GM12878 (cell line): Measurements from ENCODE around the gene FAS. TPM values are rescaled to one million over a fixed set of nuclear protein-coding genes. Genes with fewer than 3 reads are reported as not detected.

Source experiments
- ATAC-seq: fragments of 200-7000 bp; cut with Tn5 transposase; 3 replicates; pipeline ENCODE4 v1.9.1; 2020; ENCODE audit warnings: mild to moderate bottlenecking, moderate library complexity
- BruUV-seq: library from RNA; stranded (reverse); fragments of 400-500 nt; replicated peaks from 2 replicates; lab custom pipeline; 2021; lab: Mats Ljungman, UMichigan
- CTCF ChIA-PET: fragments of 300-600 bp; sonication (Branson Sonifier 250); formaldehyde crosslinking; extraction: SDS; loops from one replicate; lab custom pipeline; 2021; ENCODE audit warnings: inconsistent platforms; lab: Yijun Ruan, JAX
- POLR2A ChIA-PET: fragments of 350-600 bp; formaldehyde crosslinking; extraction: SDS; loops from one replicate; lab custom pipeline; 2021; ENCODE audit warnings: inconsistent platforms; lab: Charles Lee
- RAD21 ChIA-PET: fragments of 300-600 bp; sonication (Branson Sonifier 250); formaldehyde crosslinking; loops from one replicate; lab custom pipeline; 2023; ENCODE audit warnings: antibody characterized with exemption; ENCODE audit not compliant: unreplicated experiment; lab: Charles Lee
- SMC1A ChIA-PET: fragments of 300-600 bp; sonication (Branson Sonifier 250); formaldehyde crosslinking; loops from one replicate; lab custom pipeline; 2023; ENCODE audit not compliant: unreplicated experiment, uncharacterized antibody; lab: Charles Lee
- DNase-seq: peaks from one replicate; pipeline ENCODE4 v3.0.0-alpha.2; 2011; ENCODE audit warnings: low read depth, low spot score
- FAIRE-seq: peaks from 3 replicates; lab custom pipeline; 2011; peaks lifted over from hg19 to GRCh38; lab: Jason Lieb, UNC
- H2AFZ ChIP-seq: 2 replicates; pipeline ENCODE4 v1.6.0; 2011; ENCODE audit warnings: low read depth, low read length, control low read depth; ENCODE audit not compliant: control insufficient read depth
- H3K27ac ChIP-seq: 2 replicates; pipeline ENCODE4 v1.5.1; 2011; ENCODE audit warnings: control low read depth; ENCODE audit not compliant: control insufficient read depth, insufficient read depth
- H3K27me3 ChIP-seq, 2 experiments: replicated peaks in 1 of 2; 2 replicates each; pipeline versions ENCODE4 v1.6.0 to v1.6.1; 2011; ENCODE audit warnings: low read length in 1 of 2; ENCODE audit not compliant: control insufficient read depth in 2 of 2, insufficient read depth in 2 of 2
- H3K36me3 ChIP-seq, 2 experiments: 2 replicates each; pipeline ENCODE4 v1.5.1; 2011; ENCODE audit warnings: low read length in 1 of 2; ENCODE audit not compliant: control insufficient read depth in 2 of 2, insufficient read depth in 2 of 2
- H3K4me1 ChIP-seq: 2 replicates; pipeline ENCODE4 v1.6.1; 2011; ENCODE audit warnings: mild to moderate bottlenecking, low read length, moderate library complexity, mixed read lengths; ENCODE audit not compliant: control insufficient read depth, insufficient read depth
- H3K4me2 ChIP-seq: 2 replicates; pipeline ENCODE4 v1.6.0; 2011; ENCODE audit warnings: control low read depth; ENCODE audit not compliant: control insufficient read depth, insufficient read depth
- H3K4me3 ChIP-seq: fragments of 200-600 bp; sonication (generic); 2 replicates; pipeline ENCODE4 v1.5.1; 2016
- H3K79me2 ChIP-seq: 2 replicates; pipeline ENCODE4 v1.6.0; 2011; ENCODE audit warnings: low read length; ENCODE audit not compliant: control insufficient read depth, insufficient read depth
- H3K9ac ChIP-seq: 2 replicates; pipeline ENCODE4 v1.8.0; 2011; ENCODE audit warnings: low read length, control low read depth, mixed read lengths; ENCODE audit not compliant: control insufficient read depth, insufficient read depth
- H3K9me3 ChIP-seq: replicated peaks from 3 replicates; pipeline ENCODE4 v1.5.1; 2011; ENCODE audit warnings: mild to moderate bottlenecking, low read length; ENCODE audit not compliant: control insufficient read depth, insufficient read depth
- H4K20me1 ChIP-seq: 2 replicates; pipeline ENCODE4 v1.6.0; 2011; ENCODE audit not compliant: control insufficient read depth, insufficient read depth
- ATF7 ChIP-seq: fragments of 450-650 bp; IDR thresholded peaks from 2 replicates; pipeline ENCODE4 v1.6.1; 2016; ENCODE audit warnings: low read depth, mild to moderate bottlenecking
- BCLAF1 ChIP-seq: fragments of 450-650 bp; IDR thresholded peaks from 2 replicates; pipeline ENCODE4 v1.6.1; 2017; ENCODE audit warnings: antibody characterized with exemption, mild to moderate bottlenecking, moderate library complexity
- CHD4 ChIP-seq: fragments of 200-600 bp; sonication (generic); IDR thresholded peaks from 2 replicates; pipeline ENCODE4 v1.6.1; 2016; ENCODE audit warnings: mild to moderate bottlenecking
- IRF5 ChIP-seq: fragments of 450-650 bp; IDR thresholded peaks from 2 replicates; pipeline ENCODE4 v1.6.1; 2017; ENCODE audit warnings: borderline replicate concordance
- SREBF1 ChIP-seq: IDR thresholded peaks from 2 replicates; pipeline ENCODE4 v1.6.1; 2012; ENCODE audit warnings: mild to moderate bottlenecking, low read length
- in situ Hi-C: fragments of 300-500 bp; cut with MboI; formaldehyde crosslinking; loops from 9 replicates; pipeline ENCODE4 v1.14.3; 2018; ENCODE audit warnings: mixed read lengths
- intact Hi-C: fragments of 100-400 bp; cut with micrococcal nuclease; formaldehyde crosslinking; loops from one replicate; pipeline ENCODE4 v1.14.2; 2022; ENCODE audit not compliant: unreplicated experiment
- polyA plus RNA-seq, 11 experiments: library from polyadenylated mRNA; depleted of rRNA in 4 of 11; unstranded in 6 of 11; stranded (reverse) in 5 of 11; fragments of >200 nt; fragmentation: Nextera tagmentation in 4 of 11; fragmentation: Illumina TruSeq in 1 of 11; extraction: Ambion mirVana in 4 of 11; extraction: Trizol in 1 of 11; gene quantifications; 1 replicate in 1 of 11; 2 replicates in 10 of 11; pipeline versions ENCODE4 v1.2.1 to v1.2.3, GENCODE V29; 2011 to 2016; ENCODE audit warnings: inconsistent platforms in 2 of 11, missing spikeins in 2 of 11, low read depth in 1 of 11
- total RNA-seq, 4 experiments: library from RNA; depleted of rRNA in 3 of 4; stranded (reverse); fragments of >200 nt in 3 of 4; fragmentation: Illumina TruSeq in 1 of 4; extraction: Trizol in 1 of 4; gene quantifications; 2 replicates each; pipeline versions ENCODE4 v1.2.1 to v1.2.3, GENCODE V29; 2013 to 2021
- TF ChIP-seq, protein P1 (sequence below): fragments of 450-650 bp; IDR thresholded peaks from 2 replicates; pipeline ENCODE4 v1.6.1; 2016; ENCODE audit warnings: mild to moderate bottlenecking

FAS gene
- total and polyA plus RNA-seq, 10 of the 15 experiments (the other 5 are each of a cell fraction or from before 2014, with no cell fraction given), result 50.1 to 147 (median 69.9) TPM

DNA sequence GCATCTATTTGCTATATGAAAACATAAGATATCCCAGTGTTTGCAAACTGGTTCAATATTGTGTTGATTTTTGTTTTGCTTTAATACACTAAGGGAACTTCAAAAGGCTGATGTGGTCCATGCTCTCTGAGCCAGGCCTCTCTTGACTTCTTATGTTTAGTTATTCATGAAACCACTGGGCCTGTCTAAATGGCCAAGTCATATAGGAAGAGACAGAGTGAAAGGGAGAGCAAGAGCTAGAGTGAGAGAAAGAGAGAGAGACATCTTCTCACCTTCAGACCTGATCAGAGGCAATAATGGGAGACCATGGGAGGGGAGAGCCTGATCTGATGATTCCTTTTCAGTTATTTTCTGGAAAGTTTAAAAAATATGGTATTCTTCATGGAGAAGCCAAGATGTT is 6.1 kb upstream of the FAS start:
- intact Hi-C loops (no loop called here), in situ Hi-C loops (loop anchor here (5.0 kb wide), 1 partner anchor 47 kb away; no protein-coding TSS in a partner anchor)
- BruUV-seq, result no TSS peak
- H3K9ac ChIP-seq, result no peak overlapping the region
- H3K27ac ChIP-seq, result no peak overlapping the region
- no peaks in the 10 kb centered on the region for H3K9me3 ChIP-seq
- no peak overlapping the region for H2AFZ ChIP-seq
- ATAC-seq, result peak; percentile 9; the same call in 1 of the 3 replicates
- TF ChIP-seq BCLAF1 (no peak), IRF5 (no peak), CHD4 (no peak), SREBF1 (no peak), ATF7 (no peak)
- TF ChIP-seq, protein P1, sequence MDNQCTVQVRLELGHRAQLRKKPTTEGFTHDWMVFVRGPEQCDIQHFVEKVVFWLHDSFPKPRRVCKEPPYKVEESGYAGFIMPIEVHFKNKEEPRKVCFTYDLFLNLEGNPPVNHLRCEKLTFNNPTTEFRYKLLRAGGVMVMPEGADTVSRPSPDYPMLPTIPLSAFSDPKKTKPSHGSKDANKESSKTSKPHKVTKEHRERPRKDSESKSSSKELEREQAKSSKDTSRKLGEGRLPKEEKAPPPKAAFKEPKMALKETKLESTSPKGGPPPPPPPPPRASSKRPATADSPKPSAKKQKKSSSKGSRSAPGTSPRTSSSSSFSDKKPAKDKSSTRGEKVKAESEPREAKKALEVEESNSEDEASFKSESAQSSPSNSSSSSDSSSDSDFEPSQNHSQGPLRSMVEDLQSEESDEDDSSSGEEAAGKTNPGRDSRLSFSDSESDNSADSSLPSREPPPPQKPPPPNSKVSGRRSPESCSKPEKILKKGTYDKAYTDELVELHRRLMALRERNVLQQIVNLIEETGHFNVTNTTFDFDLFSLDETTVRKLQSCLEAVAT, result no peak
- TF ChIP-seq, all 136 proteins: peak for 0
- H4K20me1 ChIP-seq, result no peaks in the 10 kb centered on the region
- CTCF ChIA-PET, result interaction anchor here (0.7 to 1.3 kb wide), 3 partner anchors 15 to 153 kb away, joined by 3 read pairs; no protein-coding TSS in a partner anchor
- no peaks in the 10 kb centered on the region for H3K27me3 ChIP-seq
- SMC1A ChIA-PET, result interaction anchor here (1.0 to 2.9 kb wide), 4 partner anchors 13 to 52 kb away, joined by 3 to 9 read pairs (median 4); no protein-coding TSS in a partner anchor
- DNase-seq (no peak), FAIRE-seq (no peak)
- H3K36me3 ChIP-seq, result no peaks in the 10 kb centered on the region
- RAD21 ChIA-PET, result interaction anchor here (1.0 to 1.2 kb wide), 2 partner anchors 49 to 52 kb away, joined by 3 read pairs; no protein-coding TSS in a partner anchor
- H3K79me2 ChIP-seq, result peaks cover 11% of the 10 kb centered on the region
- H3K4me1 ChIP-seq, result peaks cover 10% of the 10 kb centered on the region
- no peak overlapping the region for H3K4me2 ChIP-seq
- POLR2A ChIA-PET, result no interaction called here
- H3K4me3 ChIP-seq, result no peak overlapping the region
